NT2/D1 (cell line): ENCODE results near the gene ERG.

Experiments
- DNase-seq: peaks from one replicate; pipeline ENCODE4 v3.0.0-alpha.2; 2011; ENCODE audit warnings: low read depth, low spot score
- H3K27me3 ChIP-seq: 2 replicates; pipeline ENCODE4 v1.6.0; 2011; ENCODE audit warnings: mild to moderate bottlenecking; ENCODE audit not compliant: insufficient read length, insufficient read depth
- H3K36me3 ChIP-seq: 2 replicates; pipeline ENCODE4 v1.6.1; 2011; ENCODE audit warnings: mild to moderate bottlenecking, low read length, mixed read lengths; ENCODE audit not compliant: insufficient read depth, insufficient read length
- H3K4me1 ChIP-seq: 2 replicates; pipeline ENCODE4 v1.5.1; 2011; ENCODE audit not compliant: insufficient read depth, insufficient read length
- H3K4me3 ChIP-seq: 2 replicates; pipeline ENCODE4 v1.5.1; 2011; ENCODE audit warnings: low read depth; ENCODE audit not compliant: insufficient read length
- H3K9ac ChIP-seq: 2 replicates; pipeline ENCODE4 v1.6.0; 2011; ENCODE audit warnings: low read depth; ENCODE audit not compliant: insufficient read length
- H3K9me3 ChIP-seq: 2 replicates; pipeline ENCODE4 v1.5.1; 2011; ENCODE audit warnings: mild to moderate bottlenecking, low read length; ENCODE audit not compliant: insufficient read depth
- SUZ12 ChIP-seq: IDR thresholded peaks from 2 replicates; pipeline ENCODE4 v1.6.1; 2011; ENCODE audit not compliant: insufficient read length, insufficient read depth; ENCODE audit errors: extremely low read depth
- YY1 ChIP-seq: IDR thresholded peaks from 2 replicates; pipeline ENCODE4 v1.6.1; 2011; ENCODE audit not compliant: insufficient read length, insufficient read depth
- ZNF274 ChIP-seq: IDR thresholded peaks from 2 replicates; pipeline ENCODE4 v1.6.1; 2011; ENCODE audit warnings: mild to moderate bottlenecking, low read depth, low read length

The ERG gene

DNA sequence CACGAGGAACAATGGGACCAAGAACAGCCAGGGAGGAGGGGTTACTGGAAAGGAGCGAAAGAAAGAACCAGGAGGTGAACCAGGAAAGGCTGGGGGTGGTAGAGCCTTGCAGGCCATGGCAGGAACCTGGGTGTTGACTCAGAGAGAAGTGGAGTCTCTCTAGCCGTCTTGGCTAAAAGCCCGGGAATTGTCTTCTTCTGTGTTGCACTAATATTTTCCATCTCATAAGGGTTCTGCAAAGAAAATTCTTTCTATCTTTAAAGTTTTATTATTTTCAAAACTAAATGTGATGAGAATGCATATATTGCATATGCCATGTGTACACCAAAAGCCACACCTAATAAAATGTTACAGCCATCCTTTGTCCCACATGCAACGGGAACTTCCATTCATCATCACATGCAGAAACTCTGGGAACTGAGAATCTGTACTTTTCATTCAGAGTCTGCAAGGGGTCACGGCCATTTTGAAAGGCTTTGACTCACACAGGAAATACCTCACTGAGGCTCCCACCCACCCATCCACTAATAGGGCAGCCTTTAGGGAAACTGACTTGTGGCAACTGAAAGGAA lies 38.0 kb downstream of the ERG start:
- H3K9me3 ChIP-seq: no peaks in the 10 kb centered on the region
- no peaks in the 10 kb centered on the region for H3K4me1 ChIP-seq
- H3K36me3 ChIP-seq: no peaks in the 10 kb centered on the region
- no peak overlapping the region for H3K9ac ChIP-seq
- no peak overlapping the region for H3K4me3 ChIP-seq
- DNase-seq: no peak
- TF ChIP-seq SUZ12: no peak
- TF ChIP-seq YY1: no peak
- no peak for TF ChIP-seq ZNF274
- no peaks in the 10 kb centered on the region for H3K27me3 ChIP-seq

GRCh38 chr21:38459490-38459889 lies 38.8 kb downstream of the ERG start:
- Histone ChIP-seq H3K4me1 (no peaks in the 10 kb centered on the region), H3K4me3 (no peak overlapping the region), H3K36me3 (no peaks in the 10 kb centered on the region), H3K9ac (no peak overlapping the region), H3K9me3 (no peaks in the 10 kb centered on the region), H3K27me3 (no peaks in the 10 kb centered on the region)
- no peak for DNase-seq
- no peak for TF ChIP-seq SUZ12
- no peak for TF ChIP-seq YY1
- no peak for TF ChIP-seq ZNF274

DNA sequence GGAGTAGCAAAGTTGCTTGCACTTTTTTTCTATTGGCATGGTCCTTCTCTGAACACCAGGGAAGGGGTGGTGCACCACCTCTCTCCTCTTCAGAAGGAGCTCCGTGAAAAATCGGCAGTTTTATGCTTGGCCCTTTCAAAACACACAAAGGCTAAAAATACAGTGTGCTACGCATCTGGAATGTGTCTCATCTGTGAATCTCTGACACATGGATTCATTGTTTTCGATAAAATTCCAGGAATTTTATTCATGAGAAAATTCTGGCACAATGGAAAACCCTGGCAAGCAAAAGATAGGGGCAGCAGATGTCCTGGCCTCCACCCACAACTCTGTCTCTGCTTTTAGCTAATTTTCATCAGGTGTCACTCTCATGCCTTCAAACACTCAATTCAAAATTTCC lies 42.9 kb downstream of the ERG start:
- no peak for TF ChIP-seq ZNF274
- TF ChIP-seq SUZ12: no peak
- no peak for TF ChIP-seq YY1
- DNase-seq: no peak
- Histone ChIP-seq H3K36me3 (no peaks in the 10 kb centered on the region), H3K27me3 (peaks cover 7% of the 10 kb centered on the region), H3K9ac (no peak overlapping the region), H3K4me3 (no peak overlapping the region), H3K4me1 (no peaks in the 10 kb centered on the region), H3K9me3 (no peaks in the 10 kb centered on the region)

DNA sequence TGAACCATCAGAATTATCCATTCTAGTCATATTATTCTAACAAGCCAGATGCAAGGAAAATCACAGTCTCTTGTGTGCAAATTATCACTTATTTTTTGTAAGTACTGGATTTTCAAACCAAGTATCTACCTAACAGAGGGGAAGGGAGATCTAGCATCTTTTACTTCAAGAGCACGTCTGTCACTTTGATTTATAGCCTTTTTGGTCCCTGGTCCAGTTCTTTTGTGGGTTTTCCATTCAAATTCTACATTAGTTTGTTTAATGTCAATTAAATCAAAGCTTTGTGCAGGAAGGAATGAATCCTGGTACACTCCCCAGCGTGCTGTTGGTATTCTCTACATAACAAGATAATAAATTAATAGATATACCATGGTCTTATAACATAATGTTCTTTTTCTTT lies 43.6 kb downstream of the ERG start:
- Histone ChIP-seq H3K4me3 (no peak overlapping the region), H3K36me3 (no peaks in the 10 kb centered on the region), H3K9ac (no peak overlapping the region), H3K9me3 (no peaks in the 10 kb centered on the region), H3K4me1 (no peaks in the 10 kb centered on the region), H3K27me3 (peaks cover 7% of the 10 kb centered on the region)
- DNase-seq: no peak
- no peak for TF ChIP-seq ZNF274
- TF ChIP-seq YY1: no peak
- no peak for TF ChIP-seq SUZ12

DNA sequence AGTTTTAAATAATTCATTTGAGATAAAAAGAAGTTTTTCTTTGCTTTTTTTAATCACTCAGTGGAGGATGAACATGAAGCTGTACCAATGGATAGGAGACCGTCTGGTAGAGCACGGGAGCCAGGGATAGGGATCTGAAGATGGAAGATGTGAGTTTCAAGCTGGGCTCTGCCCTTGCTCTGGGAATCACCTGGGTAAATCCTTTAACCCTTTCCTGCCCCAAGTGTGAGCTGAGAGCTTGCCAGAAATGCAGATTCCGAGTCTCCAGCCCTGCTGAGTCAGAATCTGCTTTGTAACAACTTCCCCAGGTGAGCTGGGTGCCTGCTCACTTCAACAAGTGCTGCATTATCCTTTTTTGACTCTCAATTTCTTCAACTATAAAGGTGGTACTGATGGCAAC lies 44.1 kb downstream of the ERG start:
- H3K27me3 ChIP-seq: peaks cover 7% of the 10 kb centered on the region
- H3K36me3 ChIP-seq: no peaks in the 10 kb centered on the region
- no peaks in the 10 kb centered on the region for H3K4me1 ChIP-seq
- H3K9ac ChIP-seq: no peak overlapping the region
- no peaks in the 10 kb centered on the region for H3K9me3 ChIP-seq
- DNase-seq: no peak
- no peak overlapping the region for H3K4me3 ChIP-seq
- no peak for TF ChIP-seq SUZ12
- no peak for TF ChIP-seq YY1
- TF ChIP-seq ZNF274: no peak

DNA sequence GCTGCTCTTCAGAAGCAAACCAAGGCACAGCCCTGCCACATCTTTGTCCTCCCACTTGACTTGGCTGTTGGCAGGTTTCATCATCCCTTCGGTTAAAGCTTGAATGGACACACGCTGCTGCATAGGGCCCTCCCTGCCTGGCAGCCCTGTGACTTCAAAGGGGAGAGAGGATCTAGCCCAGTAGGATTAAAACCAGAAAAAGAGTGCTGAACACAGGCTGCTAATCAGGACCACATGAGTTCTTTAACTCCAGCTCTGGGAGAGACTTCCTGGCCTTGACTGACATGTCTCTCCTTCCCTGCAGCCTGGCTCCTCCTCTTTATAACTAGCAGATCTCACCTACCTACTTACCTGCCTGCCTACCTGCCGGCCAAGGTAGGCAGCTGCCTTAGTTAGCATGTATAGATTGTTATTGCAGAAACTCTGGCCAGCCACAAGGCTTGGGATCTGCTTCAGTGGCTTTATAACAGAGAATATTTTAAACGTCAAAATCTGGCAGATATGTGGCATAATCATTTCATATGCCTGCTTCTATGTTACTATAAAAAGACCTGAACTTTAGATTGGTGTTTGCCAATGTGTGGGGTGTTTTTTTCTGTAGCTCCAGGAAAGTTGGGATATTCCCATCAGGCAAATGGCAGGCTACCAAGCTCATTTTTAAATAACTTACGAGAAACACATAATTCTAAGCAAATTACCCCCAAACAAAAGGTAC lies 49.4 kb downstream of the ERG start:
- Histone ChIP-seq H3K9me3 (no peaks in the 10 kb centered on the region), H3K4me3 (no peak overlapping the region), H3K4me1 (no peaks in the 10 kb centered on the region), H3K27me3 (peaks cover 26% of the 10 kb centered on the region), H3K36me3 (no peaks in the 10 kb centered on the region), H3K9ac (no peak overlapping the region)
- TF ChIP-seq YY1 (no peak), ZNF274 (no peak), SUZ12 (no peak)
- DNase-seq: peak; percentile 57

GRCh38 chr21:38447611-38448010 lies 50.7 kb downstream of the ERG start:
- no peaks in the 10 kb centered on the region for H3K9me3 ChIP-seq
- H3K36me3 ChIP-seq: no peaks in the 10 kb centered on the region
- H3K4me3 ChIP-seq: no peak overlapping the region
- peaks cover 26% of the 10 kb centered on the region for H3K27me3 ChIP-seq
- H3K4me1 ChIP-seq: no peaks in the 10 kb centered on the region
- DNase-seq: no peak
- TF ChIP-seq SUZ12 (no peak), ZNF274 (no peak), YY1 (no peak)
- no peak overlapping the region for H3K9ac ChIP-seq
